ENCODE results near the gene SPIRE2.
"Not testable (repeated sequence)": the region's sequence is repeated elsewhere in the genome, so short reads cannot be mapped to it uniquely, and the experiment has no call there.

SPIRE2 gene

DNA sequence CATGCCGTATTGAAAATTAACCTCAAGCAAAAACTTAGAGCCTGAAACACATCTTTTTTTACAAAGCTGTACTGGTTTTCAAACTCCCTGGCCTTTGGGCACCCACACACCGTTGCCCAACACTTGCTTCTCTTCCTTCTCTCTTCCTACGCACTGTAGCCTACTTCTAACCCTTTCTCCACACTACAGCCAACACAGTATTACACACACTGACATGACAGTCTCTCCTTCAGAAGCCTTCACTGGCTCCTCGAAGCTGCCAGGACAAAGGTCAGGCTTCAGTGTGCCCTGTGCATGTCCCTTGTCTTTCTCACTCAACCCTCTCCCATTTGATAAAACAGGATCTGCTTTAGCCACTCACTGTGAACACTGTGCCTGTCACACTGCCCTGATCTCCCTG, 19.8 kb upstream of the SPIRE2 start:
- DNase-seq (ENCODE audit: extremely low read depth in 1 of 2, low read depth in 1 of 2) = no peak

DNA sequence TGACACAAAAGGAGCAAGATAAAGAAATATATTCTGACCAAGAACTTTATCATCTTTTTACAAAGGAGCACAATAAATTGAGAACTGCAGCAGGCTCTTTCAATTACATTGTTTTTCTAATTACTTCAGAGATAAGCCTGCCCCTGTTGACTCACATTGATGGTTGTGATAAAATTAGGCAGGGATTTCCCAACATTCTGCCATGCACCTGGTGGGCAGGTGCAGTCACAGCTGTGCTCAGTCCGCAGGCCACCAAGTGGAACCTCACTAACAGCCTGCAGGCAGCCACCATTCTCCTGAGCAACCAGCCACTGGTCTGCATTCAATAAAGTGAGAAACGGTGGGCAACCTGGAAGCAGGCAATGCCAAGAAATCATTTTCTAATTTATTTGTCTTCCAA, 17.0 kb upstream of the SPIRE2 start:
- DNase-seq (ENCODE audit: extremely low read depth in 1 of 2, low read depth in 1 of 2) = no peak

GRCh38 chr16:89815639-89816348, 12.5 kb upstream of the SPIRE2 start:
- no peak for DNase-seq (ENCODE audit: extremely low read depth in 1 of 2, low read depth in 1 of 2)

GRCh38 chr16:89818851-89819403, 9.3 kb upstream of the SPIRE2 start:
- DNase-seq (ENCODE audit: extremely low read depth in 1 of 2, low read depth in 1 of 2) = not testable (repeated sequence)

DNA sequence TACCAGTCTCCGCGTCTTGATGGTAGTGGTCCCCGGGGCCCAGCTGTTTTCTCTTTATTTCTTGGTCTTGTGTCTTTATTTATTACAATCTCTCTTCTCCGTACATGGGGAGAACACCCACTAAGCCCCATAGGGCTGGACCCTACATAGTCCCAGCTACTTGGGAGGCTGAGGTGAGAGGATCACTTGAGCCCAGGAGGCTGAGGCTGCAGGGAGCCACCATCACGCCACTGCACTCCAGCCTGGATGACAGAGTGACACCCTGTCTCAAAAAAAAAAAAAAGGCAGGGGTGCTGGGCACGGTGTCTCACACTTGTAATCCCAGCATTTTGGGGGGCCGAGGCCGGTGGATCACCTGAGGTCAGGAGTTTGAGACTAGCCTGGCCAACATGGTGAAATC, 8.8 kb upstream of the SPIRE2 start:
- DNase-seq (ENCODE audit: extremely low read depth in 1 of 2, low read depth in 1 of 2) = not testable (repeated sequence)

- no peak for DNase-seq (ENCODE audit: extremely low read depth in 1 of 2, low read depth in 1 of 2)
These were observed 6.7 kb upstream of the SPIRE2 start for GRCh38 chr16:89821438-89822187.

DNA sequence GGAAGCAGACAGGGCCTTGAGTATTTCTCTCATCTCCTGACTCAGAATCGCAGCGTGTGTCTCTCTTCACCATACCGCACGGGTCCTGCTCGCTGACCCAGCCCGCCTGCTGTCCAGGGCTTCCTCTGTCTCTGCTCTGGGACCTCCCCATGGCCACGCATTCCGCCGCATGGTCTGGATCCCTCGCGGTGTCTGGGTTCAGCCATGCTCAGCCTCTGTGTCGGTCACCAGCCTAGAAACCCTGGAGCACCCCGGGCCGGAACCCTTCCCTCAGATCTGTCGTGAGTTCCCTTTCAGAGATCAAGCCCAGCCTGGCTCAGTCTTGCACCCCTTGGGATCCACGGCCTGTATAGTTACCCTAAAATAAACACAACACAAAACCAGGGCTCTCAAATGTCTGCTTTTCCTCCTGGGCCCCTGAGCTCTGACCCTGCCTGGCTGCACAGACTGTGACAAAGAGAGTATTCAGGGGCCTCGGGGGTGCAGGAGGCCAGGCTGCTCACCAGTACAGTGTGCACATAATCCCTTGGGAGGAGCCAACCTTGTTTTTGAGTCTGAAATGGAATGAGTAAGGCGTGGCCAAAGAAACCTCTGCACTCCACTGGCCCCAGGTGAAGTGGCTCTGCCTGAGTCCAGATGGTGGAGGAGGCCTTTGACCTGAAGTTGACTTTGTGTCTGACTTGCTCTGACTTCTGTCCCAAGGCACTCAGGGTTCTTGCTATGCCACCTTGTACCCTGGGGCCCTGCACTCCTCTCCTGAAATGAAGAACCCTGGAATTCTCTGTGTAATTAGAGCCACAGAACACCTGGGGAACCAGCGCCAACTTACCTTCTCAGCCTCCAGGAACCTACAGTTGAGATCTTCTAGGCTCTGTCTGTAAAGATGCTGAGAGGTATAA, 5.8 kb upstream of the SPIRE2 start:
- no peak for DNase-seq (ENCODE audit: extremely low read depth in 1 of 2, low read depth in 1 of 2)

GRCh38 chr16:89823087-89823823, 5.0 kb upstream of the SPIRE2 start:
- DNase-seq (ENCODE audit: extremely low read depth in 1 of 2, low read depth in 1 of 2) = no peak

GRCh38 chr16:89823824-89824148, 4.5 kb upstream of the SPIRE2 start:
- not testable (repeated sequence) for DNase-seq (ENCODE audit: extremely low read depth in 1 of 2, low read depth in 1 of 2)

DNA sequence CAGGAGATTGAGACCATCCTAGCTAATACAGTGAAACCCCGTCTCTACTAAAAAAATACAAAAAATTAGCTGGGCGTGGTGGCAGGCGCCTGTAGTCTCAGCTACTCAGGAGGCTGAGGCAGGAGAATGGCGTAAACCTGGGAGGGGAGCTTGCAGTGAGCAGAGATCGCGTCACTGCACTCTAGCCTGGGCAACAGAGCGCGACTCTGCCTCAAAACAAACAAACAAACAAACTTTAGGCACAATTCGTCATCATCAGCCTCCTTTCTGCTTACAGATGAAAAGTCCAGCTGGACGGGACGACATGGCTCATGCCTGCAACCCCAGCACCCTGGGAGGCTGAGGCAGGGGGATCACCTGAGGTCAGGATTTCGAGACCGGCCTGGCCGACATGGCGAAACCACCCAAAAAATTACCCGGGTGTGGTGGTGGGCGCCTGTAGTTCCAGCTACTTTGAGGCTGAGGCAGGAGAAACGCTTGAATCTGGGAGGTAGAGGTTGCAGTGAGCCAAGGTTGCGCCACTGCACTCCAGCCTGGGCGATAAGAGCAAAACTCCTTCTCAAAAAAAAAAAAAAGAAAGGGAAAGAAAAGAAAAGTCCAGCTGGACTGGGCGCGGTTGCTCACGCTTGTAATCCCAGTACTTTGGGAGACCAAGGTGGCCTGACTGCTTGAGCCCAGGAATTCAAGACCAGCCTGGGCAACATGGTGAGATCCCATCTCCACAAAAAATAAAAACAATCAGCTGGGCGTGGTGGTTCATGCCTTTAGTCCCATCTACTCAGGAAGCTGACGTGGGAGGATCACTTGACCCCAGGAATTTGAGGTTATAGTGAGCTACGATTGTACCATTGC, 1.5 kb upstream of the SPIRE2 start:
- no peak for DNase-seq (ENCODE audit: extremely low read depth in 1 of 2, low read depth in 1 of 2)

- no peak for DNase-seq (ENCODE audit: extremely low read depth in 1 of 2, low read depth in 1 of 2)
These were observed 684 bp upstream of the SPIRE2 start for GRCh38 chr16:89827383-89828198.

DNA sequence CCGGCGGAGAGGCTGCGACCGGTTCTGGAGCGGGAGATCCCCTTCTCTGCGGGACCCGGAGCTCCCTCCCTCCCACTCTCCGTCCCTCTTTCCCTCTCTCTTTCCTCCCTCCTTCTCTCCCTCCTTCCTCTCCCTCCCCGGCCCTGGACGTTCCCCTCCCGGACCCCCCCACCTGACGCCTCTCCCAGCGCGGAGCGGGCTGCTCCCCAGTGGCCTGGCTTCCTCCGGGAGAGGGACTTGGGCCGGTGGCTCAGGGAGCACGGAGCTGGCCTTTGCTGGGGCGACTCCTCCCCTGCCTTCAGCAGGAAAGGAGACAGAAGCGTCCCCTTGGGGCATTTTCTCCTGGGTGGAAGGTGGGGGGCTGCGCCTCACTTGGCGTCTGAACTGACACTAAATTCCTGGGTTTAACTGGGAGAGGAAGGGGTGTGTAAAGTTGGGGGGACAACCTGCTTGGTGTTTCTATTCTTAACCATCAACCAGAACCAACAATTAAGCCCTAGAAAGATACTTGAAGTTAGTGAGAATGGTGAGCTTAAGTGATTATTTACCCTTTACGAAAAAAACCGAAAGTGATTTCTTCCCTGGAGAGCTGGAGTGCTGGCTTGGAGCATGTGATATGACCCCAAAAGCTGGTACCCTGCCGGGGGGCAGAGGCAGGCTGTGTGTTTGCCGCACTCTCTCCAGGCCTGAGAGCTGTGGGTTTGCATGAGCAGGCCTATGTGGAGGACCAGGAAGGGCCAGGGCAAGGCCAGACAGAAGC, 775 bp downstream of the SPIRE2 start:
- DNase-seq (ENCODE audit: extremely low read depth in 1 of 2, low read depth in 1 of 2) = no peak

GRCh38 chr16:89829630-89830437, 1.6 kb downstream of the SPIRE2 start:
- DNase-seq (ENCODE audit: extremely low read depth in 1 of 2, low read depth in 1 of 2) = no peak

GRCh38 chr16:89831810-89832328, 3.6 kb downstream of the SPIRE2 start:
- no peak for DNase-seq (ENCODE audit: extremely low read depth in 1 of 2, low read depth in 1 of 2)

DNA sequence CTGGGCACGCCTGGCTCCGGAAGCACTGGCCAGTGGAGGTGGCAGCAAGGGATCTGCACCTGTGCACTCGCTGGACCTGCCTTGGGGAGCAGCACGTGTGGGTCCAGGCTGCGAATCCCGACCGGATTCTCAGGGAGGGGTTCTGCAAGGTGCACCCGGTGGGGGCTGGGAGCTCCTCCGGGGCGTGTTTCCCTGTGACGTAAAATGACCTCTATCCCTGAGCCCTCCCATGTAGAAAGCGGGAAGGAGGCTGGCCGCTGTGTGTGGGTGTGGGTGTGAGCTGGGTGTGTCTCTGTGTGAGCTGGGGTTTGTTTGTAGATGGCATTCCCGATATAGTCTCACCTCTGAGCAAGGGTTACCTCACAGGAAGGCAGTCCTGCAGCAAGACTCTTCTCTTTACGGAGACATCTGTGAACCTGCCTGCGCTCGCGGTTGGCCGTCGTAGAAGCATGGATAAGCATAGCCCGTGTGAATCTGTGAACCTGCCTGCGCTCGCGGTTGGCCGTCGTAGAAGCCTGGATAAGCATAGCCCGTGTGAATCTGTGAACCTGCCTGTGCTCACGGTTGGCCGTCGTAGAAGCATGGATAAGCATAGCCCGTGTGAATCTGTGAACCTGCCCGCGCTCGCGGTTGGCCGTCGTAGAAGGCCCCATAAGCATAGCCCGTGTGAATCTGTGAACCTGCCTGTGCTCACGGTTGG, 5.5 kb downstream of the SPIRE2 start:
- not testable (repeated sequence) for DNase-seq (ENCODE audit: extremely low read depth in 1 of 2, low read depth in 1 of 2)

DNA sequence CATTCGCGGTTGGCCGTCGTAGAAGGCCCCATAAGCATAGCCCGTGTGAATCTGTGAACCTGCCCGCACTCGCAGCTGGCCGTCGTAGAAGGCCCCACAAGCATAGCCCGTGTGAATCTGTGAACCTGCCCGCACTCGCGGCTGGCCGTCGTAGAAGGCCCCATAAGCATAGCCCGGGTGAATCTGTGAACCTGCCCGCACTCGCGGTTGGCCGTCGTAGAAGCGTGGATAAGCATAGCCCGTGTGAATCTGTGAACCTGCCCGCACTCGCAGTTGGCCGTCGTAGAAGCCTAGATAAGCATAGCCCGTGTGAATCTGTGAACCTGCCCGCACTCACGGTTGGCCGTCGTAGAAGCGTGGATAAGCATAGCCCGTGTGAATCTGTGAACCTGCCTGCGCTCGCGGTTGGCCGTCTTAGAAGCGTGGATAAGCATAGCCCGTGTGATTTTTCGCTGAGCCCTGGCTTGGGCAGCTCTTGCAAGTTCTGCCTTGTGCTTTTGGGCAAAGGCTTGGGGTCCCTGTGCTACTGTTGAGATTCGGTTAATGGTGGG, 6.6 kb downstream of the SPIRE2 start:
- not testable (repeated sequence) for DNase-seq (ENCODE audit: extremely low read depth in 1 of 2, low read depth in 1 of 2)

Measured in stimulated activated CD8-positive, alpha-beta memory T cell treated with anti-CD3 and anti-CD28 coated beads, Interleukin-7, amount 100 ng/mL, for 48 hours (primary cell).